WTC11 (cell line): Measurements from ENCODE around the gene RASA2.

Source experiments
- ATF2 ChIP-seq: sonication (generic); formaldehyde crosslinking; IDR thresholded peaks from 2 replicates; pipeline ENCODE4 v1.8.1; 2022; ENCODE audit warnings: low read depth, missing genetic modification reagents, borderline replicate concordance
- CTCF ChIP-seq: fragments of 200-600 bp; IDR thresholded peaks from 2 replicates; pipeline ENCODE4 v1.8.0; 2022; ENCODE audit warnings: antibody characterized with exemption
- ESRRA ChIP-seq: sonication (generic); formaldehyde crosslinking; IDR thresholded peaks from 2 replicates; pipeline ENCODE4 v1.8.1; 2022; ENCODE audit warnings: mild to moderate bottlenecking, missing genetic modification reagents, borderline replicate concordance
- FOXJ3 ChIP-seq: sonication (generic); formaldehyde crosslinking; IDR thresholded peaks from 2 replicates; pipeline ENCODE4 v1.9.0; 2021; ENCODE audit warnings: missing genetic modification reagents, mild to moderate bottlenecking, borderline replicate concordance
- GABPB1 ChIP-seq: sonication (generic); formaldehyde crosslinking; IDR thresholded peaks from 2 replicates; pipeline ENCODE4 v1.8.1; 2023; ENCODE audit warnings: mild to moderate bottlenecking, missing genetic modification reagents
- OVOL2 ChIP-seq: fragments of 250-450 bp; sonication (Bioruptor Pico); IDR thresholded peaks from 2 replicates; pipeline ENCODE4 v1.9.0; 2021; ENCODE audit warnings: mild to moderate bottlenecking, borderline replicate concordance
- TEAD4 ChIP-seq: sonication (generic); formaldehyde crosslinking; IDR thresholded peaks from 2 replicates; pipeline ENCODE4 v1.8.0; 2022; ENCODE audit warnings: mild to moderate bottlenecking, missing genetic modification reagents
- ZBTB21 ChIP-seq: sonication (generic); formaldehyde crosslinking; IDR thresholded peaks from 2 replicates; pipeline ENCODE4 v1.8.1; 2023; ENCODE audit warnings: mild to moderate bottlenecking, missing genetic modification reagents, borderline replicate concordance
- ZNF121 ChIP-seq: sonication (generic); formaldehyde crosslinking; IDR thresholded peaks from 2 replicates; pipeline ENCODE4 v1.8.0; 2023; ENCODE audit warnings: missing genetic modification reagents
- ZNF263 ChIP-seq: sonication (generic); formaldehyde crosslinking; IDR thresholded peaks from 2 replicates; pipeline ENCODE4 v1.8.1; 2022; ENCODE audit warnings: low read depth, mild to moderate bottlenecking, moderate library complexity, missing genetic modification reagents

- TF ChIP-seq ATF2 (CRISPR knock-in tag) (no peak), TEAD4 (CRISPR knock-in tag) (no peak), CTCF (no peak), ZNF263 (CRISPR knock-in tag) (no peak), FOXJ3 (CRISPR knock-in tag) (no peak), ESRRA (CRISPR knock-in tag) (no peak), ZNF121 (CRISPR knock-in tag) (no peak), ZBTB21 (no peak), GABPB1 (CRISPR knock-in tag) (no peak), OVOL2 (CRISPR knock-in tag) (no peak)
These were observed 39.9 kb downstream of the RASA2 start for GRCh38 chr3:141526709-141527108.
